IMR-90 (cell line): ENCODE measurements around the gene GAPVD1. TPM values are rescaled to one million over a fixed set of nuclear protein-coding genes. Genes with fewer than 3 reads are reported as not detected.

ENCODE experiments used
- CEBPB ChIP-seq: IDR thresholded peaks from 2 replicates; pipeline ENCODE4 v1.6.1; 2012; ENCODE audit warnings: low read depth, low read length, improper control_type of control experiment
- ELK1 ChIP-seq: fragments of 150-350 bp; IDR thresholded peaks from 2 replicates; pipeline ENCODE4 v1.6.1; 2016; ENCODE audit warnings: low read depth, mild to moderate bottlenecking, low read length, moderate library complexity, borderline replicate concordance
- FOS ChIP-seq: fragments of 150-350 bp; IDR thresholded peaks from 2 replicates; pipeline ENCODE4 v1.6.1; 2016; ENCODE audit warnings: low read depth, low read length
- RAD21 ChIP-seq: IDR thresholded peaks from 2 replicates; pipeline ENCODE4 v1.6.1; 2012; ENCODE audit warnings: low read length, improper control_type of control experiment
- SMC3 ChIP-seq: fragments of 150-350 bp; IDR thresholded peaks from 2 replicates; pipeline ENCODE4 v1.6.1; 2016; ENCODE audit warnings: low read depth, mild to moderate bottlenecking, antibody characterized with exemption, low read length, moderate library complexity
- polyA plus RNA-seq, 3 experiments: library from polyadenylated mRNA; depleted of rRNA; stranded (reverse); fragments of >200 nt; gene quantifications; 2 replicates each; pipeline ENCODE4 v1.2.3, GENCODE V29; 2012; ENCODE audit warnings: low replicate concordance in 1 of 3
- total RNA-seq: library from RNA; depleted of rRNA; stranded (reverse); fragments of >200 nt; gene quantifications from 2 replicates; pipeline ENCODE4 v1.2.3, GENCODE V29; 2012

GAPVD1 gene
- total and polyA plus RNA-seq, 2 of the 4 experiments (the other 2 are of a cell fraction) = 13.8 to 50.9 TPM

GRCh38 chr9:125374443-125375309 lies 113.0 kb downstream of the GAPVD1 start (continued):
- peak; percentile 96 for TF ChIP-seq RAD21
- no peak for TF ChIP-seq ELK1
- TF ChIP-seq CEBPB = no peak
- TF ChIP-seq SMC3 = peak; percentile 82
- TF ChIP-seq FOS = no peak
